D721Med (cell line): ENCODE results near the gene DMRTA1.

ENCODE experiments used
- DNase-seq: peaks from one replicate; pipeline ENCODE4 v3.0.0; 2011; ENCODE audit warnings: low spot score; ENCODE audit not compliant: insufficient read length
- FAIRE-seq: peaks from 2 replicates; lab custom pipeline; 2011; peaks lifted over from hg19 to GRCh38; lab: Jason Lieb, UNC
- TF ChIP-seq, protein P1 (sequence below): IDR thresholded peaks from 2 replicates; pipeline ENCODE4 v1.5.1; 2012; ENCODE audit warnings: mild to moderate bottlenecking, control low read depth; ENCODE audit not compliant: insufficient read depth; ENCODE audit errors: missing control alignments

The DMRTA1 gene

GRCh38 chr9:22446950-22447617, 460 bp downstream of the DMRTA1 start:
- DNase-seq (peak; percentile 20), FAIRE-seq (no peak)
- TF ChIP-seq, protein P1, sequence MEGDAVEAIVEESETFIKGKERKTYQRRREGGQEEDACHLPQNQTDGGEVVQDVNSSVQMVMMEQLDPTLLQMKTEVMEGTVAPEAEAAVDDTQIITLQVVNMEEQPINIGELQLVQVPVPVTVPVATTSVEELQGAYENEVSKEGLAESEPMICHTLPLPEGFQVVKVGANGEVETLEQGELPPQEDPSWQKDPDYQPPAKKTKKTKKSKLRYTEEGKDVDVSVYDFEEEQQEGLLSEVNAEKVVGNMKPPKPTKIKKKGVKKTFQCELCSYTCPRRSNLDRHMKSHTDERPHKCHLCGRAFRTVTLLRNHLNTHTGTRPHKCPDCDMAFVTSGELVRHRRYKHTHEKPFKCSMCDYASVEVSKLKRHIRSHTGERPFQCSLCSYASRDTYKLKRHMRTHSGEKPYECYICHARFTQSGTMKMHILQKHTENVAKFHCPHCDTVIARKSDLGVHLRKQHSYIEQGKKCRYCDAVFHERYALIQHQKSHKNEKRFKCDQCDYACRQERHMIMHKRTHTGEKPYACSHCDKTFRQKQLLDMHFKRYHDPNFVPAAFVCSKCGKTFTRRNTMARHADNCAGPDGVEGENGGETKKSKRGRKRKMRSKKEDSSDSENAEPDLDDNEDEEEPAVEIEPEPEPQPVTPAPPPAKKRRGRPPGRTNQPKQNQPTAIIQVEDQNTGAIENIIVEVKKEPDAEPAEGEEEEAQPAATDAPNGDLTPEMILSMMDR = peak; percentile 36

GRCh38 chr9:22447618-22448305, 1.1 kb downstream of the DMRTA1 start:
- no peak for DNase-seq
- FAIRE-seq = no peak
- TF ChIP-seq, protein P1 = no peak

DNA sequence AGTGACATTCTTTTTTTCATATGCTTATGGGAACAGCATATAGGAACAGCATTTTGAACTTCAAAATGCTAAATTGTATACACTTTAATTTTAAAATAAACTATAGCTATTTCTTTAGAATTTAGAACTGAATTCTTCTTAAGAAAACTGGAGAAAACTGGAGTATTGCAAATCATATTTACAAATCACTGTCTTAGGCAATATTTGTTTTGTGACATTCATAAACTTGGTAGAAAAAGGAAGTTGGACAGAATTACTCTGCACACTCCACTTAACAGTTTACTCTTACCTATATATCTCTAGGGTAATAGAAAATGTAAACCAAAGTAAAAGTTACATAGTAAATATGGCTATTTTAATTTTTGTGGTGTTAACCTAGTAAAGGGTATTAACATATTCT, 3.1 kb downstream of the DMRTA1 start:
- no peak for DNase-seq
- FAIRE-seq = no peak
- TF ChIP-seq, protein P1 = no peak

DNA sequence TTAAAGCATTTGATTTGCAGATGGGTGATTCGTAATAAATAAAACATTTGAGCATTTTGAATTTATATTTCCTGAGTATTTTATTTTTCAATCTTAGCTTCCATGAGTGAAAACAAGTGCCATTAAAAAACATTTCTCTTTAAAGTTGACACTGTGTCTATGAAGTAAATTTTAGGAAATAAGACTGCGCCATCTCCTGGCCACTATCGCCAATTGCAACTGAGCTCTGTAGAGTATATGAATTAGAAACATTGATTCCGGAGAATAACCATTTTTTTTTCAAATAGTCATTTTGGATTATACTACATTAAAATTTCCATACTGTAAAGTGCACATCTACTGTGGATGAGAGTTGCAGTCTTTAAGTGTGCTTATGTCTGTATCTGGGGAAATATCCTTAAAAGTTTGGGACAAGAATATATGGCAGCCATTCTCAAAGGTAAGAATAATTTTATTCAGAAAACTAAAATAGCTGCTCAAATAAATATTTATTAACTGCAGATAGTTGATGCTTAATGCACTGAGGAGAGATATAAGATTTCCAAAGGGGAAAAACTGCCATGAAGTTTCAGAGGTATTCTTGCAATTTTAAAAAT, 5.9 kb downstream of the DMRTA1 start:
- TF ChIP-seq, protein P1 = peak; percentile 95
- FAIRE-seq = no peak

DNA sequence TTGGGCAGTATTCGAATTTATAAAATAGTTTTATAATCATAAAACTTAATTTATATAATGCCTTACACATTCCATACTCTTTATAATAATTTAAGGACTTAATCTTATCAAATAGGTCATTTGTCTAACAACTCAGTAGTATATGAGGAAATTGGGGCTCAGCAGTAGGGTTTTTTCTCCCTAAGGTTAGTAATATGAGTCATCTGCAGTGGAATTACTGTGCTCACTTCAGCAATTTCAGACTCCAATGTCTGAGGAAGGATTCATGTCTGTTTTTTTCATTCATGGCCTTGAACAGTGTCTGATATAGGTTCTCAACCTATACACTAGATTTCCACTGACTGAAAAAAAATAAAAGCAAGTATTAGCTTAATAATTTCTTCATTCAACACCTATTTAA, 7.4 kb downstream of the DMRTA1 start:
- DNase-seq = no peak
- no peak for FAIRE-seq
- TF ChIP-seq, protein P1 = no peak

More for the DNA sequence above, 5.9 kb downstream of the DMRTA1 start:
- DNase-seq = no peak

- DNase-seq (no peak), FAIRE-seq (no peak)
- TF ChIP-seq, protein P1 = no peak
Observed at GRCh38 chr9:22455181-22455580, 8.6 kb downstream of the DMRTA1 start.

GRCh38 chr9:22457448-22457847, 10.8 kb downstream of the DMRTA1 start:
- FAIRE-seq (no peak), DNase-seq (no peak)
- TF ChIP-seq, protein P1 = no peak
